Measurements from ENCODE around the gene LVRN. TPM values are rescaled to one million over a fixed set of nuclear protein-coding genes. Genes with fewer than 3 reads are reported as not detected.

LVRN gene
- total RNA-seq, 1 donor from 2014 or later, result 2.4 TPM

Other genes starting within 250 kb of the LVRN start
- not detected for gene CDO1, start 145.8 kb upstream of the LVRN start, total RNA-seq (ENCODE audit: insufficient read depth, low replicate concordance)
- 42.4 TPM for gene ATG12, start 120.9 kb upstream of the LVRN start, total RNA-seq (ENCODE audit: insufficient read depth, low replicate concordance)
- 169 TPM for gene AP3S1, start 120.5 kb upstream of the LVRN start, total RNA-seq (ENCODE audit: insufficient read depth, low replicate concordance)
- 1.9 TPM for gene ARL14EPL, start 70.0 kb downstream of the LVRN start, total RNA-seq (ENCODE audit: insufficient read depth, low replicate concordance)
- 46.0 TPM for gene COMMD10, start 122.5 kb downstream of the LVRN start, total RNA-seq (ENCODE audit: insufficient read depth, low replicate concordance)